SH-SY5Y (cell line): Measurements from ENCODE around the gene SGMS1.

Source experiments
- GATA2 ChIP-seq: IDR thresholded peaks from 2 replicates; pipeline ENCODE4 v1.6.1; 2011; ENCODE audit warnings: mild to moderate bottlenecking, low read depth, low read length
- GATA3 ChIP-seq: IDR thresholded peaks from 2 replicates; pipeline ENCODE4 v1.6.1; 2011; ENCODE audit warnings: low read depth, mild to moderate bottlenecking, low read length, moderate library complexity

DNA sequence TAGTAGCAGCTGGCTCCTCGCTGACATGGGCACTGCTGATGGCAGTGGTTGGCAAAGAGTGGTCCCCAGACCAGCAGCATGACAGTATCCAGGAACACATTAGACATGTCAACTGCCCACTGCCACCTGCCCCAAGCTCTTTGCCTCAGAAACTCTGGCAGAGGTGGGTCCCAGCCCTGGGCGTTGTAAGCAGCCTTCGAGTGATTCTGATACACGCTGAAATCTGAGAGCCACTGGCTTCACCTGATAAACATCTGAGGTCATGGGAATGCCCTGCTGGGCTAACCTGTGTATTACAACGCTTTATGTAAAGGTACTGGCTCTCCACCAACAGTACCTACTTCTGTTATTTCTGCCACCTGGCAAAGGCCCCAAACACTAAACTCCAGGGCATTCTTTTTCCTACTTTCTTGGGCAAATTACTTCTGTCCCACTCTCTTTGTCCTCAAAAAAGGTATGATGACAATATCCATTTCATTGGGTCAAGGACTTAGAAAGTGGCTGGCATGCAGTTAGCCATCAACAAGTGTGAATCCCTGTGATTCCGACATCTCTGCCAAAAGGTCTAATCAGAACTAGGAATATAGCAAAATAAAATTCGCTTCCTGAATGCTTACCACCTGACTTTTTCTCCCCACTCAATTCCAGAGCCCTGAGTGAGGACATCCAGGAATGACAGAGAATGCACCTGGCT is 9.2 kb downstream of the SGMS1 start:
- TF ChIP-seq GATA2 (peak; percentile 61; the same call in 1 of the 2 replicates), GATA3 (no peak)
